ENCODE data around the gene CSRNP3.
A peak's percentile ranks its signal among the peaks of the same experiment; 100 is the strongest.
"Not testable (repeated sequence)": the region's sequence is repeated elsewhere in the genome, so short reads cannot be mapped to it uniquely, and the experiment has no call there.

CSRNP3 gene

GRCh38 chr2:165640247-165640929 is 170.9 kb downstream of the CSRNP3 start:
- DNase-seq = no peak

GRCh38 chr2:165645930-165646831 is 176.7 kb downstream of the CSRNP3 start:
- DNase-seq = peak; percentile 28

- DNase-seq = no peak
Measured at GRCh38 chr2:165647409-165647808, 177.9 kb downstream of the CSRNP3 start.

GRCh38 chr2:165648801-165649200 is 179.3 kb downstream of the CSRNP3 start:
- DNase-seq = no peak

GRCh38 chr2:165651233-165651632 is 181.7 kb downstream of the CSRNP3 start:
- no peak for DNase-seq

- no peak for DNase-seq
Measured at GRCh38 chr2:165655661-165656060, 186.2 kb downstream of the CSRNP3 start.

GRCh38 chr2:165660361-165660760 is 190.9 kb downstream of the CSRNP3 start:
- DNase-seq = no peak

- DNase-seq = no peak
Measured at GRCh38 chr2:165662720-165663119, 193.2 kb downstream of the CSRNP3 start.

GRCh38 chr2:165665614-165666013 is 196.1 kb downstream of the CSRNP3 start:
- no peak for DNase-seq

- DNase-seq = not testable (repeated sequence)
Measured at GRCh38 chr2:165666073-165666472, 196.6 kb downstream of the CSRNP3 start.

- no peak for DNase-seq
Measured at GRCh38 chr2:165666605-165667004, 197.1 kb downstream of the CSRNP3 start.

GRCh38 chr2:165667375-165667774 is 197.9 kb downstream of the CSRNP3 start:
- no peak for DNase-seq

GRCh38 chr2:165674780-165675179 is 205.3 kb downstream of the CSRNP3 start:
- DNase-seq = no peak

GRCh38 chr2:165675551-165675968 is 206.1 kb downstream of the CSRNP3 start:
- no peak for DNase-seq

- no peak for DNase-seq
Measured at GRCh38 chr2:165678882-165679281, 209.4 kb downstream of the CSRNP3 start.

GRCh38 chr2:165679621-165680020 is 210.1 kb downstream of the CSRNP3 start:
- DNase-seq = no peak

GRCh38 chr2:165681841-165682240 is 212.3 kb downstream of the CSRNP3 start:
- DNase-seq = peak; percentile 63

- DNase-seq = peak; percentile 41
Measured at GRCh38 chr2:165682546-165682945, 213.0 kb downstream of the CSRNP3 start.

- no peak for DNase-seq
Measured at GRCh38 chr2:165686800-165687199, 217.3 kb downstream of the CSRNP3 start.

- no peak for DNase-seq
Measured at GRCh38 chr2:165687426-165688002, 218.0 kb downstream of the CSRNP3 start.

- DNase-seq = no peak
Measured at GRCh38 chr2:165691615-165692014, 222.1 kb downstream of the CSRNP3 start.

- DNase-seq = no peak
Measured at GRCh38 chr2:165692906-165693305, 223.4 kb downstream of the CSRNP3 start.

GRCh38 chr2:165693838-165694237 is 224.3 kb downstream of the CSRNP3 start:
- no peak for DNase-seq

All from femur (tissue), 1 donor.